Measurements from ENCODE around the gene CACNA1C. TPM values are rescaled to one million over a fixed set of nuclear protein-coding genes. Genes with fewer than 3 reads are reported as not detected.

The CACNA1C gene
- total RNA-seq, 4 donors from 2014 or later, result 2.9 to 5.3 (median 4.3) TPM

GRCh38 chr12:2335109-2335508 lies 282.3 kb downstream of the CACNA1C start:
- no peak for TF ChIP-seq CTCF (IDR thresholded peaks at IDR 0.05; ENCODE audit: low read depth)

- TF ChIP-seq CTCF (IDR thresholded peaks at IDR 0.05; ENCODE audit: low read depth), result no peak
Observed at GRCh38 chr12:2335513-2335912, 282.7 kb downstream of the CACNA1C start.

GRCh38 chr12:2335916-2336315 lies 283.1 kb downstream of the CACNA1C start:
- no peak for TF ChIP-seq CTCF (IDR thresholded peaks at IDR 0.05; ENCODE audit: low read depth)

GRCh38 chr12:2336409-2336829 lies 283.6 kb downstream of the CACNA1C start:
- TF ChIP-seq CTCF (IDR thresholded peaks at IDR 0.05; ENCODE audit: low read depth), result no peak

- no peak for TF ChIP-seq CTCF (IDR thresholded peaks at IDR 0.05; ENCODE audit: low read depth)
Observed at GRCh38 chr12:2337031-2338010, 284.5 kb downstream of the CACNA1C start.

GRCh38 chr12:2338381-2338780 lies 285.6 kb downstream of the CACNA1C start:
- TF ChIP-seq CTCF (IDR thresholded peaks at IDR 0.05; ENCODE audit: low read depth), result no peak

GRCh38 chr12:2338991-2339431 lies 286.2 kb downstream of the CACNA1C start:
- no peak for TF ChIP-seq CTCF (IDR thresholded peaks at IDR 0.05; ENCODE audit: low read depth)
